Urothelium cell line (cell line): Measurements from ENCODE around the gene ABCC1.

Experiments used
- DNase-seq: peaks from one replicate; pipeline ENCODE4 v3.0.0; 2011; ENCODE audit warnings: low spot score, mixed read lengths
- FAIRE-seq: peaks from 2 replicates; lab custom pipeline; 2011; peaks lifted over from hg19 to GRCh38; lab: Jason Lieb, UNC

Gene ABCC1

DNA sequence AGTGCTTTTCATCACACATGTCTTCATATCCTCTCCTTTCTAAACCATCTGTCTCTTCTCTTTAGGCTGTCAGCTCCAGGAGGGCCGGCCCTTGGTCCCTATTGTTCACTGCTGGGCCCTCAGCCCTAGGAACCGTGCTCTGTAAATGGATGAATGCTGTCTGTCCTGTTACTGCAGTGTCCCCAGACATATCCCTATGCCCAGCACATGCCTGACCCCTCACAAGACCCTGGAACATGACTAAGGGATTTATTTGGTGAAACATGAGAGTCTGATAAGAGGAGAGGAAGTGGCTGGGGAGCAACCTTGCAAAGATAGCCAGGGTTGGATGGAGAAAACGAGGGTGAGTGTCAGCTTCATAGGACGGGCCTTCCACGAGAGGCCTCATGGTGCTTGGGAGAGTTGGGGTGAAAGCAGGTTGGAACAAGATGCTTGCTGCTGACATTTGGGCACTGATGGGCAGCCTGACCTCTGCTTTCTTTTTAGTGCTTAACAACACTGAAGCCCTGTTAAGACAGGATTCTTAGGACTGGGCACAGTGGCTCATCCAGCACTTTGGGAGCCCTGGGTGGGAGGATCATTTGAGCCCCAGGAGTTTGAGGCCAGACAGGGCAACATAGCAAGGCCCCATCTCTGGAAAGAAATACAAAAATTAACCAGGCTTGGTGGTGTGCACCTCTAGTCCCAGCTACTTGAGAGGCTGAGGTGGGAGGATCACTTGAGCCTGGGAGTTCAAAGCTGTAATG, 39.0 kb downstream of the ABCC1 start:
- DNase-seq (no peak), FAIRE-seq (no peak)

DNA sequence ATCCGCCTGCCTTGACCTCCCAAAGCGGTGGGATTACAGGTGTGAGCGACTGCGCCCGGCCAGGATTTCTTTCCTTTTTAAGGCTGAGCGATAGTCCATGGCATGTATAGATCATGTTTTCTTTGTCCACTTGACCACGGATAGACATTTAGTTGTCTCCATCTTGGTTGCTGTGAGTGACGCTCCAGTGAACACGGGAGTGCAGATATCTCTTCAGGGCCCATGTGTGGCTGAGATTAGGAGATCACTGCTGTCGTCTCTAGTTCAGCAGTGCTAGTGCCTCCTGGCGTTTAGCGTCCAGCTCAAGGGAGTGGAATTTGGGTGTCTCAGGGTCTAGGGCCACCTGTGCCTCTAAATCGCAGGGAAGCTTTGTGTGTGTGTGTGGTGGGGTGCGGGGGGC, 41.5 kb downstream of the ABCC1 start:
- FAIRE-seq (no peak), DNase-seq (no peak)

DNA sequence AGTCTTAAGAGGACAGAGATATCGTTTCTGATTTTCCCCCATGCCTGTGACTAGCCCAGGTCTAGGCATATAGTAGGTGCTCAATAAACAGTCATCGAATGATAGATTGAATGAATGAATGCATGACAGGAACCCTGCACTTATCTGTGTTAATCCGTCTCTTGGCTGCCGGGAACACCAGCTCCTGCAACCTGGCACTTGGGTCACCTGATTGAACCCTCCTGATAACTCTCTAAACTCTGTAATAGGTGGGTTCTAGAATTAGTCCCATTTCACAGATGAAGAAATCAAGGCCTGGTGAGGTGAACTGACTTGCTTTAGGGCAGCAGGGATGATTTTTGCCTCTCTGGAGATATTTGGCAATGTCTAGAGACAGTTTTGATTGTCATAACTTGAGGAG, 43.7 kb downstream of the ABCC1 start:
- FAIRE-seq, result no peak
- no peak for DNase-seq

DNA sequence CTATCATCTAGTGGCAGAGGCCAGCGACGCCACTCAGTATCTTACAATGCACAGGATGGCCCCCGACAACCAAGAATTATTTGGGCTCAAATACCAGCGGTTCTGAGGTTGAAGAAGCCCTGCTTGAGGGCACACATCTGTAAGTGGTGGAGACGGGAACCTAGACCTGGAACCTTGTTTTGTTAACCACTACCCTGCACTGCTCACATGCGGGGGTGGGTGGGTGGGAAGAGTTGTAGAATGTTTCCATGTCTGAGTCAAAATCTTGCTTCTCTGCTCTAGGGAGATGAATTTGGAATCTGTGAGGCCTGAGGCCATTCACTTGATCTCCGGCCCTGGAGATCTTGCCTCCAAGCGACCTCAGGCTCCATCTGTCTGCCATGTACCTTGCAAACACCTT, 44.1 kb downstream of the ABCC1 start:
- DNase-seq, result no peak
- FAIRE-seq, result no peak

- no peak for DNase-seq
- no peak for FAIRE-seq
Observed at GRCh38 chr16:15993946-15994665, 44.7 kb downstream of the ABCC1 start.

DNA sequence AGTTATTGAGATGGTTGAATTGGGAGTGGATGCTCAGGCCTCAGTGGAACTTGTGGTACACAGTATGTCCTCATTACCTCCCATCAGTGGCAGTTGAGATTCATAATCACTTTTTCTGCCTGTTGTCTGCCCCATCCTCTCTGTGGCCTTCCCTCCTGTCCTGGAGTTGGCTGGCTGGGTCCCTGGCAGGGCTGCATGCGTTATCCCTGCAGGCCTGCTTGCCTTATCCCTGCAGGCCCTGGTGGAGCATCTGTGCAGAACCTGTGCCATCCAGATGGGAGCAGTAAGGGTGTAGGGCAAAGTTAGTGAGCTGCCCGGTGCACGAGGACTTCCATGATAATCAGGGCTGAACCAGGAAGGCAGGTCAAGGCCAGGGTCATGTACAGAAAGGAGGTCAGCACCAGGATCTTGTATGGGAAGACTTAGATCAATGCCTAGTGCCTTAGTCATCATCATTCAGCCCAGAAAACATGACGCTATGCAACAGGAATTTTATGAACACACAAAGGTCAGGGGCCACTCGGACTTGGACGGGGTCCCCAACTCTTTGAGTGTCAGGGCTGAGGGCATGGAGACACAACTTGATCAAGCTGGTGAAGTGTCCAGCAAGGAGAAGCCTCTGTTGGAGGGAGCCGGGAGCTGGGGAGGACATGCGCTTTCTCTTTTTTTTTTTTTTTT, 47.2 kb downstream of the ABCC1 start:
- DNase-seq, result peak; percentile 67
- no peak for FAIRE-seq

DNA sequence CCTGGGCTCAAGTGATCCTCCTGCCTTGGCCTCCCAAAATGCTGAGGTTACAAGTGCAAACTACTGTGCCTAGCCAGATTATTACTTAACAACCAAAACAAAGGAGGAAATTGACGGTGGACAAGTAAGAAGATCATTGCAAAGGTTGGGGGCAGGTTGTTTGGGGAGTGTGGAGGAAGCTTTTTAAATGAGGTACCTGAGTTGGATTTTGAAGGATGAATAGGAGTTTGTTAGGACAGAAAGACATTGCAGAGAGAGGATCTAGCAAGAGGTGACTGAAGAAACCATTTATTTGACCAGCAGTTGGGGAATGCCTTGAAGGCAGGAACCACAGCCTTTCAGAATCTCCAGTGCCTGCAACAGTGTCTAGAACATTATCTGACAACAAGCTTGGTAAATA, 51.3 kb downstream of the ABCC1 start:
- DNase-seq, result no peak
- no peak for FAIRE-seq

DNA sequence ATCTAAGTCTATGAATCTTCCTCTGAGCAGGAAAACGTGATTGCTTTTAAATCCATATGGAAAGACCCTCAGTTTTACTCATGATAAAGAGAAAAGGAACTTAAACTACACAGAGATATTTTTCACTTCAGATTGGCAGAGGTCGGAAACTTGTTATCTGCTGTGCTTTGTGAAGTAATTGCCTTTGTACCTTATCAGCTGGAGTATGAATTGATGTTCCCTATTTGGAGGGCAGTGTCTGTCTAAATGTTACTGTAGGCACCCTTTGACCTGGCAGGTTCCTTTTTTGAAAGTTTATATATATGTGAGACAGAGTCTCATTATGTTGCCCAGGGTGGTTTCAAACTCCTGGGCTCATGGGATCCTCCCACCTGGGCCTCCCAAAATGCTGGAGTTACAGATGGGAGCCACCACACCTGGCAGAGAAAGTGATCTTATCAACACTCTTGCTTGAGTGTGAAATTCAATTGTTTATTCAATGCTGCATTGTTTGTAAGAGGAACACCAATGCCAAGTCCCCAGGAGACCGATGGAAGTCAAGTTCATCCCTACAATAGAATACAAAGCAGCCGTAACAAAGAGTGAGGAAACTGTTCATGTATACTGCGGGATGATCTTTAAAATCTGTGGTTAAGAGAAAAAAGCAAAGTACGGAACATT, 52.3 kb downstream of the ABCC1 start:
- FAIRE-seq (no peak), DNase-seq (no peak)

GRCh38 chr16:16003719-16004313, 54.4 kb downstream of the ABCC1 start:
- DNase-seq (no peak), FAIRE-seq (no peak)

DNA sequence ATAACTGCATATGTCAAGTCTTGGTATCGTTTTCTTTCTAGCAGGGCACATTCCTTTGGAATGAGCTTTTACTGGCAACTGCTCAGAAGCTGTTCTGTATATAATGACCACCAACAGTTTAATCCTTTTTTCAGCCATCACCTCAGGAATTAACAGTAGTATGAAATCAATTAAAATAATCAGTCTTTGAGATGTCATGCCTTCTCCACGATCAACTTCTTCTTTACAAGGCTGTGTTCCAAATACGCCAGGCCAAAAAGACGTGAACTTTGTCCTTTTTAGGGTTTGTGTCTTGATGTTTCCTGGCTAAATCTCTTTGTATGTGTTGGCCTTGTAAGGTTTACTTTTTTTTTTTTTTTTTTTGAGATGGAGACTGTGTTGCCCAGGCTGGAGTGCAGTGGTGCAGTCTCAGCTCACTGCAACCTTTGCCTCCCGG, 54.9 kb downstream of the ABCC1 start:
- no peak for FAIRE-seq
- no peak for DNase-seq

GRCh38 chr16:16005721-16006120, 56.3 kb downstream of the ABCC1 start:
- FAIRE-seq (no peak), DNase-seq (no peak)

GRCh38 chr16:16006650-16007049, 57.2 kb downstream of the ABCC1 start:
- no peak for DNase-seq
- no peak for FAIRE-seq

- DNase-seq (no peak), FAIRE-seq (no peak)
Observed at GRCh38 chr16:16007743-16008111, 58.3 kb downstream of the ABCC1 start.

DNA sequence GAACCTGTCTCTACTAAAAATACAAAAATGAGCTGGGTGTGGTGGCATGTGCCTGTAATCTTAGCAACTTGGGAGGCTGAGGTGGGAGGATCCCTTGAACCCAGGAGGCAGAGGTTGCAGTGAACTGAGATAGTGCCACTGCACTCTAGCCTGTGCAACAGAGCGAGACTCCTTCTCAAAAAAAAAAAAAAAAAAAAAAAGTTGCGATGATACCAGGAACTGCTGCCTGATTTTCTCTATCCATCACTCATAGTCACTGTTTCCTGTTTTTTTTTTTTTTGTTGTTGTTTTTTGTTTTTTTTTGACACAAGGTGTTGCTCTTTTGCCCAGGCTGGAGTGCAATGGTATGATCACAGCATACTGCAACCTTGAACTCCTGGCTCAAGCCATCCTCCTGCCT, 59.2 kb downstream of the ABCC1 start:
- DNase-seq, result no peak
- no peak for FAIRE-seq

DNA sequence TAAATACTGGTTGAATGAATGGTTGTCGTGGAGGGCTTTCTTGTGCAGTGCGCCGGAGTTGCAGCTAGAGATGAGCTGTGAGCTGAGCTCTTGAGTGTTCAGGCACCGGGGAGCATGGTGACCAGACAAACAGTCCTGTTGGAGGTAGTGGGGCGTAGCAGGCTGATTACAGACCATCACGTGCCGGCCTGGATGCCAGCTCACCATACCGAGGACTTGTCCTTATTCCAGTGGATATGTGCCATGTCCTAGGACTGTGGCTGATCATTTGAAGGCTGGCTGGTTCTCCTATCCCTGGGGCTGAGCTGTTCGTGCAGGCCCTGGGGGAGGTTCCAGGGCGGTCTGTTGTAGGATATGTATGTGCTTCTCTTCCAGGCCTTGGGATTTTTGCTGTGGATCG, 60.0 kb downstream of the ABCC1 start:
- DNase-seq (no peak), FAIRE-seq (no peak)

DNA sequence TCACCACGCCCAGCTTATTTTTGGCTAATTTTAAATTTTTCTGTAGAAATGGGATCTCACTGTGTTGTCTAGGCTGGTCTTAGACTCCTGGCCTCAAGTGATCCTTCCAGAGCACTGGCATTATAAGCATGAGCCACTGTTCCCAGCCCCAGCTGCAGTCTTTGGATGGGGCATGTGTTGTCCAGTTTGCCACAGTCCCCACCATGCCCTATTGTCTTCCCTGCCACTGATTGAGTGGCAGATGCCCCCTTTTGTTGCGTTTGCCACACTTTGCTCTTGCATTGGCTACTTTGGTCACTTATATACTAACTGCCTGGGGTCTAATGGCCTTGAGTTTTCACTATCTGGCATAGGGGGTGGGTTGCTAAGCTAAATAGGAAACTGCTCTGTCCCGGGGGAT, 60.8 kb downstream of the ABCC1 start:
- DNase-seq (no peak), FAIRE-seq (no peak)

GRCh38 chr16:16012144-16012543, 62.7 kb downstream of the ABCC1 start:
- DNase-seq (no peak), FAIRE-seq (no peak)

DNA sequence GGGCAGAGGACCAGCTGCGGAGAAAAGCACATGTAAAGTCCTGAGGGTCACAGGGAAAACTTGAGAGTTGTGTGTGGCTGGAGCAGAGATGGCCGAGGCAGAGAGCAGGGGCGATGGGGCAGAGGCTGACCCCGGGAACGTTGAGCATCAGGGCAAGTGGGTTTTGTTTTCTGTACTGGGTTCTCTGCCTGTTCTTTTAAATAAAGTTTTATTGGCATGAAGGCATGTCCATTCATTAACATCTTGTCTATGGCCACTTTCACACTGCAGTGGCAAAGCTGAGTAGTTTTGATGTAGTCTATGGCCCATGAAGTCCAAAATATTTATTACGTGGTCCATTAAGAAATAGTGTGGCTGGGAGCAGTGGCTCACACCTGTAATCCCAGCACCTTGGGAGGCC, 64.4 kb downstream of the ABCC1 start:
- no peak for FAIRE-seq
- DNase-seq, result no peak

GRCh38 chr16:16014329-16015224, 65.2 kb downstream of the ABCC1 start:
- FAIRE-seq (no peak), DNase-seq (no peak)

- no peak for DNase-seq
- no peak for FAIRE-seq
Observed at GRCh38 chr16:16015849-16016248, 66.4 kb downstream of the ABCC1 start.
